ENCODE results near the gene MAEA.

DNA sequence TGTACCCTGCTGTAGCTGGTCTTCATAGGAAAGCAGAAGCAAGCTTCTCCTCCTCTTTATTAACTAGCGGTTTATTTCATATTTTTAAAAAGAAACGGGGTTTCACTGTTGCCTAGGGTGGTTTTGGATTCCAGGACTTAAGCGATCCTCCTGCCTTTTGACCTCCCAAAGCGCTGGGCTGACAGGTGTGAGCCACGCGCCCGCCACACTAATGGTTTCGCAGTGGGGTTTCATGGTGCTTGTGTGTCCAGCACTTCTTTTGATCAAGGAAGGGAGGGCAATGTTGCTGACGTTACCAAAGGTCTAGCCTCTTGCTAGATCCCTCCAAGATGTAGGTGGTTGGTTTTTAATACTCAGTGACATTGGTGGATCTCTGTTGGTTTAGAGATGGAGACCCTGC lies 1.4 kb downstream of the MAEA start:
- no peak for TF ChIP-seq SIN3A (IDR thresholded peaks at IDR 0.05; ENCODE audit: borderline replicate concordance in 2 of 2, control insufficient read depth in 1 of 2, low read depth in 2 of 2, low read length in 2 of 2)
- TF ChIP-seq GATAD2A (IDR thresholded peaks at IDR 0.05), result no peak
- no peak for TF ChIP-seq POLR2AphosphoS5 (IDR thresholded peaks at IDR 0.05; ENCODE audit: control insufficient read depth, insufficient read depth, low read depth, low read length)
- TF ChIP-seq ZNF143 (CRISPR knock-in tag; IDR thresholded peaks at IDR 0.05), result no peak
- no peak for TF ChIP-seq YY1 (IDR thresholded peaks at IDR 0.05; ENCODE audit: borderline replicate concordance in 1 of 3, control insufficient read depth in 1 of 3, extremely low read depth in 1 of 3, insufficient read depth in 3 of 3, insufficient read length in 1 of 3, insufficient replicate concordance in 2 of 3, low read depth in 1 of 3, low read length in 2 of 3)
- no peak for TF ChIP-seq ZNF24 (IDR thresholded peaks at IDR 0.05)
- TF ChIP-seq CTCF (IDR thresholded peaks at IDR 0.05 in 2 of 3, conservative IDR thresholded peaks at IDR 0.05 in 1 of 3; ENCODE audit: insufficient read depth in 2 of 3, low read depth in 1 of 3, low read length in 3 of 3), result no peak
- no peak for TF ChIP-seq LCOR (CRISPR knock-in tag; IDR thresholded peaks at IDR 0.05)
- no peak for TF ChIP-seq CC2D1A (IDR thresholded peaks at IDR 0.05)
- no peak for TF ChIP-seq FOXJ3 (CRISPR knock-in tag; IDR thresholded peaks at IDR 0.05)
